Neural cell (in vitro differentiated cells): Measurements from ENCODE around the gene TIRAP. TPM values are rescaled to one million over a fixed set of nuclear protein-coding genes. Genes with fewer than 3 reads are reported as not detected.

Experiments used
- H2AFZ ChIP-seq: fragments of 200-600, 300-800 bp; sonication (generic), shearing (Covaris generic); 2 replicates; pipeline ENCODE4 v1.6.0; 2014; ENCODE audit warnings: low read depth, mild to moderate bottlenecking, antibody characterized with exemption, low read length, moderate library complexity
- H3F3A ChIP-seq: fragments of 200-600 bp; shearing (Covaris generic); 2 replicates; pipeline ENCODE4 v1.6.1; 2016; ENCODE audit warnings: mild to moderate bottlenecking, moderate library complexity, mixed read lengths, antibody characterized with exemption, low read length; ENCODE audit not compliant: insufficient read depth, poor library complexity, severe bottlenecking
- H3K27ac ChIP-seq: fragments of 200-600, 300-800 bp; sonication (generic), shearing (Covaris generic); 2 replicates; pipeline ENCODE4 v1.5.1; 2014; ENCODE audit warnings: mild to moderate bottlenecking, low read length, moderate library complexity
- H3K27me3 ChIP-seq: fragments of 300-800, 200-600 bp; sonication (generic), shearing (Covaris generic); 2 replicates; pipeline ENCODE4 v1.6.0; 2014; ENCODE audit warnings: mild to moderate bottlenecking, low read depth, low read length, moderate library complexity; ENCODE audit not compliant: insufficient read depth
- H3K36me3 ChIP-seq: fragments of 300-800, 200-600 bp; sonication (generic), shearing (Covaris generic); 2 replicates; pipeline ENCODE4 v1.5.1; 2014; ENCODE audit warnings: mild to moderate bottlenecking, antibody characterized with exemption, low read length, moderate library complexity; ENCODE audit not compliant: insufficient read depth
- H3K4me2 ChIP-seq: fragments of 300-800, 200-600 bp; sonication (generic), shearing (Covaris generic); 2 replicates; pipeline ENCODE4 v1.6.0; 2014; ENCODE audit warnings: mild to moderate bottlenecking, low read length
- H3K4me3 ChIP-seq: fragments of 300-800, 200-600 bp; sonication (generic), shearing (Covaris generic); 2 replicates; pipeline ENCODE4 v1.5.1; 2014; ENCODE audit warnings: mild to moderate bottlenecking, low read length, moderate library complexity
- H3K79me2 ChIP-seq: fragments of 200-600 bp; shearing (Covaris generic); replicated peaks from 2 replicates; pipeline ENCODE4 v1.6.0; 2014; ENCODE audit warnings: mild to moderate bottlenecking, low read length, moderate library complexity; ENCODE audit not compliant: insufficient read depth
- H3K9ac ChIP-seq: fragments of 300-800, 200-600 bp; sonication (generic), shearing (Covaris generic); 2 replicates; pipeline ENCODE4 v1.6.1; 2016; ENCODE audit warnings: mild to moderate bottlenecking, low read length, mixed read lengths
- H3K9me2 ChIP-seq: fragments of 200-600 bp; shearing (Covaris generic); 2 replicates; pipeline ENCODE4 v1.6.1; 2016; ENCODE audit warnings: mild to moderate bottlenecking, low read length, mixed read lengths; ENCODE audit not compliant: insufficient read depth
- H3K9me3 ChIP-seq: fragments of 200-600, 300-800 bp; sonication (generic), shearing (Covaris generic); 2 replicates; pipeline ENCODE4 v1.6.1; 2016; ENCODE audit warnings: mild to moderate bottlenecking, mixed run types, low read length, moderate library complexity, mixed read lengths
- H4K20me1 ChIP-seq: fragments of 200-600 bp; shearing (Covaris generic); 2 replicates; pipeline ENCODE4 v1.6.1; 2016; ENCODE audit warnings: mild to moderate bottlenecking, mixed run types; ENCODE audit not compliant: insufficient read depth
- EP300 ChIP-seq: fragments of 450-650 bp; conservative IDR thresholded peaks from 2 replicates; pipeline ENCODE4 v1.6.1; 2014; ENCODE audit warnings: antibody characterized with exemption, mild to moderate bottlenecking, moderate library complexity; ENCODE audit not compliant: poor library complexity, severe bottlenecking
- EZH2 ChIP-seq: fragments of 200-600, 300-800 bp; shearing (Covaris generic), sonication (generic); IDR thresholded peaks from 2 replicates; pipeline ENCODE4 v1.6.1; 2014; ENCODE audit warnings: antibody characterized with exemption, low read length, borderline replicate concordance, mild to moderate bottlenecking; ENCODE audit not compliant: insufficient read depth, poor library complexity, severe bottlenecking
- MXI1 ChIP-seq: fragments of 450-650 bp; conservative IDR thresholded peaks from 2 replicates; pipeline ENCODE4 v1.6.1; 2014; ENCODE audit warnings: antibody characterized with exemption, mild to moderate bottlenecking; ENCODE audit not compliant: poor library complexity, severe bottlenecking
- POLR2AphosphoS5 ChIP-seq: IDR thresholded peaks from 2 replicates; pipeline ENCODE4 v1.6.1; 2012
- RAD21 ChIP-seq: fragments of 450-650 bp; conservative IDR thresholded peaks from 2 replicates; pipeline ENCODE4 v1.6.1; 2014; ENCODE audit warnings: antibody characterized with exemption, mild to moderate bottlenecking, moderate library complexity
- SMC3 ChIP-seq: fragments of 450-650 bp; conservative IDR thresholded peaks from 2 replicates; pipeline ENCODE4 v1.6.1; 2014; ENCODE audit warnings: antibody characterized with exemption, mild to moderate bottlenecking, moderate library complexity; ENCODE audit not compliant: poor library complexity
- TAF1 ChIP-seq: IDR thresholded peaks from 2 replicates; pipeline ENCODE4 v1.6.1; 2012; ENCODE audit warnings: low read depth
- polyA plus RNA-seq: library from polyadenylated mRNA; depleted of rRNA; stranded (reverse); fragments of >200 nt; gene quantifications from 2 replicates; pipeline ENCODE4 v1.2.3, GENCODE V29; 2014
- TF ChIP-seq, protein P1 (sequence below): fragments of 450-650 bp; IDR thresholded peaks from 2 replicates; pipeline ENCODE4 v1.5.1; 2014; ENCODE audit warnings: antibody characterized with exemption, mild to moderate bottlenecking, moderate library complexity; ENCODE audit not compliant: poor library complexity, severe bottlenecking
- TF ChIP-seq, protein P2 (sequence below): IDR thresholded peaks from 2 replicates; pipeline ENCODE4 v1.6.1; 2012; ENCODE audit warnings: borderline replicate concordance

TIRAP gene
- polyA plus RNA-seq, 1 donor from 2014 or later: 3.6 TPM

DNA sequence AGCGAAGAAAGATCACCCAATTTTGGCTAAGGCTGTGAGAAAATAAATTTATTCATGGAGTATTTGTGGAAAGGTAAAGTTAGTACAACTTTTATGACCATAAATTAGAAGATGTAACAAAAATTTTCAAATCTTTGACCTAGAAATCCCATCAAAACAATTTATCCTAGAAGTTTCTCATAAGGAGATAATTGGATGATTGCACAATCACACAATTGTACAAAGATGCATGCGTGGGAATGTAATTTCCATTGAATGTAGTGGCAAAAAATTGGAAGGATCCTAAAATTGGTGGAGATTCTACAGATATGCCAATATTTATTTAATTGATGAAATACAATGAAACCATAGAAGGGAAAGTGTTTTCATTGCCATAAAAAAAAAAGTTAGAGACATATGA lies 25.7 kb upstream of the TIRAP start:
- Histone ChIP-seq H4K20me1 (no peaks in the 10 kb centered on the region), H3K79me2 (no peaks in the 10 kb centered on the region), H3K9me2 (no peaks in the 10 kb centered on the region), H3K27ac (no peak overlapping the region), H3K9me3 (no peaks in the 10 kb centered on the region), H3K36me3 (peaks cover 19% of the 10 kb centered on the region), H3K27me3 (no peaks in the 10 kb centered on the region), H3K4me2 (no peak overlapping the region), H3F3A (no peaks in the 10 kb centered on the region), H3K4me3 (no peak overlapping the region), H2AFZ (no peak overlapping the region), H3K9ac (no peak overlapping the region)
- no peak for TF ChIP-seq SMC3
- no peak for TF ChIP-seq EZH2
- TF ChIP-seq, protein P1, sequence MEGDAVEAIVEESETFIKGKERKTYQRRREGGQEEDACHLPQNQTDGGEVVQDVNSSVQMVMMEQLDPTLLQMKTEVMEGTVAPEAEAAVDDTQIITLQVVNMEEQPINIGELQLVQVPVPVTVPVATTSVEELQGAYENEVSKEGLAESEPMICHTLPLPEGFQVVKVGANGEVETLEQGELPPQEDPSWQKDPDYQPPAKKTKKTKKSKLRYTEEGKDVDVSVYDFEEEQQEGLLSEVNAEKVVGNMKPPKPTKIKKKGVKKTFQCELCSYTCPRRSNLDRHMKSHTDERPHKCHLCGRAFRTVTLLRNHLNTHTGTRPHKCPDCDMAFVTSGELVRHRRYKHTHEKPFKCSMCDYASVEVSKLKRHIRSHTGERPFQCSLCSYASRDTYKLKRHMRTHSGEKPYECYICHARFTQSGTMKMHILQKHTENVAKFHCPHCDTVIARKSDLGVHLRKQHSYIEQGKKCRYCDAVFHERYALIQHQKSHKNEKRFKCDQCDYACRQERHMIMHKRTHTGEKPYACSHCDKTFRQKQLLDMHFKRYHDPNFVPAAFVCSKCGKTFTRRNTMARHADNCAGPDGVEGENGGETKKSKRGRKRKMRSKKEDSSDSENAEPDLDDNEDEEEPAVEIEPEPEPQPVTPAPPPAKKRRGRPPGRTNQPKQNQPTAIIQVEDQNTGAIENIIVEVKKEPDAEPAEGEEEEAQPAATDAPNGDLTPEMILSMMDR: no peak
- no peak for TF ChIP-seq TAF1
- no peak for TF ChIP-seq MXI1
- no peak for TF ChIP-seq POLR2AphosphoS5
- TF ChIP-seq EP300: no peak
- TF ChIP-seq, protein P2, sequence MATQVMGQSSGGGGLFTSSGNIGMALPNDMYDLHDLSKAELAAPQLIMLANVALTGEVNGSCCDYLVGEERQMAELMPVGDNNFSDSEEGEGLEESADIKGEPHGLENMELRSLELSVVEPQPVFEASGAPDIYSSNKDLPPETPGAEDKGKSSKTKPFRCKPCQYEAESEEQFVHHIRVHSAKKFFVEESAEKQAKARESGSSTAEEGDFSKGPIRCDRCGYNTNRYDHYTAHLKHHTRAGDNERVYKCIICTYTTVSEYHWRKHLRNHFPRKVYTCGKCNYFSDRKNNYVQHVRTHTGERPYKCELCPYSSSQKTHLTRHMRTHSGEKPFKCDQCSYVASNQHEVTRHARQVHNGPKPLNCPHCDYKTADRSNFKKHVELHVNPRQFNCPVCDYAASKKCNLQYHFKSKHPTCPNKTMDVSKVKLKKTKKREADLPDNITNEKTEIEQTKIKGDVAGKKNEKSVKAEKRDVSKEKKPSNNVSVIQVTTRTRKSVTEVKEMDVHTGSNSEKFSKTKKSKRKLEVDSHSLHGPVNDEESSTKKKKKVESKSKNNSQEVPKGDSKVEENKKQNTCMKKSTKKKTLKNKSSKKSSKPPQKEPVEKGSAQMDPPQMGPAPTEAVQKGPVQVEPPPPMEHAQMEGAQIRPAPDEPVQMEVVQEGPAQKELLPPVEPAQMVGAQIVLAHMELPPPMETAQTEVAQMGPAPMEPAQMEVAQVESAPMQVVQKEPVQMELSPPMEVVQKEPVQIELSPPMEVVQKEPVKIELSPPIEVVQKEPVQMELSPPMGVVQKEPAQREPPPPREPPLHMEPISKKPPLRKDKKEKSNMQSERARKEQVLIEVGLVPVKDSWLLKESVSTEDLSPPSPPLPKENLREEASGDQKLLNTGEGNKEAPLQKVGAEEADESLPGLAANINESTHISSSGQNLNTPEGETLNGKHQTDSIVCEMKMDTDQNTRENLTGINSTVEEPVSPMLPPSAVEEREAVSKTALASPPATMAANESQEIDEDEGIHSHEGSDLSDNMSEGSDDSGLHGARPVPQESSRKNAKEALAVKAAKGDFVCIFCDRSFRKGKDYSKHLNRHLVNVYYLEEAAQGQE: no peak
- no peak for TF ChIP-seq RAD21

DNA sequence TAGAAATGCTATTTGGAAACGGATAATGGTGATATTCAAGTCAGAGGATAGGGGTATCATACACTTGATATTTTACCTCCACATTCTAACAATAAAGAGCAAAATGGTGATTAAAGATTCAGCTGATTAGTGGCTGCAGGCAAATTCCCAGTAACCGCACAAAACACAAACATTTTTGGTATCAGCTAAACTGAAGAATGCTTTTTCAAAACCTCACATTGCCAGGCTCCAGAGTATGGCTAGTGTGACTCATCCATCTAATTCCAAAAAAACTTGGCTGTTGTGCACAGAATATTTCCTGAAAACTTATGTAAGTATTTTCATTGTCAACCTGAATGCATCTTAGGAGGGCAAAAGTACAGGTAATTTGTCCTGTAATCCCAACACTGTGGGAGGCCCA lies 25.1 kb upstream of the TIRAP start:
- peaks cover 19% of the 10 kb centered on the region for H3K36me3 ChIP-seq
- no peaks in the 10 kb centered on the region for H3K9me3 ChIP-seq
- H4K20me1 ChIP-seq: no peaks in the 10 kb centered on the region
- H3K27me3 ChIP-seq: no peaks in the 10 kb centered on the region
- H3K4me3 ChIP-seq: no peak overlapping the region
- H3K79me2 ChIP-seq: no peaks in the 10 kb centered on the region
- H3K9ac ChIP-seq: no peak overlapping the region
- no peaks in the 10 kb centered on the region for H3K9me2 ChIP-seq
- no peak overlapping the region for H3K4me2 ChIP-seq
- H3K27ac ChIP-seq: no peak overlapping the region
- H2AFZ ChIP-seq: no peak overlapping the region
- TF ChIP-seq, protein P2: no peak
- no peak for TF ChIP-seq POLR2AphosphoS5
- TF ChIP-seq, protein P1: no peak
- no peak for TF ChIP-seq SMC3
- no peak for TF ChIP-seq EP300
- TF ChIP-seq TAF1: no peak
- no peak for TF ChIP-seq RAD21
- no peak for TF ChIP-seq EZH2
- no peak for TF ChIP-seq MXI1
- no peaks in the 10 kb centered on the region for H3F3A ChIP-seq
